ENCODE data around the gene RNLS. TPM values are rescaled to one million over a fixed set of nuclear protein-coding genes. Genes with fewer than 3 reads are reported as not detected.

Gene RNLS
- total and polyA plus RNA-seq, 2 of the 8 experiments (the other 6 are each of a cell fraction or from before 2014, with no cell fraction given): 7.5 to 12.7 TPM

DNA sequence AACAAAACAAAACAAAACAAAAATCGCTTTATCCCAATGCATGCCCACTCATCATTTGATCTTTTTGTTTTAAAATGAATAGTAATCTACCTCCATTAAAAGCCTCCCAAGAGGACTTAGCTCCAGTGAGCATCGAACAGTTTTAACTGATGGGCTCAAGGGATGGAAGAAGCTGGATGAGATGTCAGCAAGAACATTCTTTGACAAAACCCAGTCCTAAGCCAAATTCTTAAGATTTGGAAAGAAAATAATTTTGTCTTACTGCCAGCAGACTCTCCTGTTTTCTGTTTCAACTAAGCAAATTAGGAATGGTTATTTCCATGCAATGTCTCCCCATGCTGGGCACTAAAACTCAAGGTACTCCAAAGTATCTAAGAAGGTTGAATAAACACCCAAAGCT lies 127.3 kb downstream of the RNLS start:
- Histone ChIP-seq H3K4me1 (replicated peaks in 1 of 4; ENCODE audit: control insufficient read depth in 3 of 4, insufficient read depth in 4 of 4, low read length in 3 of 4) (no peaks in the 10 kb centered on the region), H2AFZ (ENCODE audit: low read length) (no peak overlapping the region), H2BK12ac (ENCODE audit: low read depth, low read length) (no peak overlapping the region), H3K9me3 (ENCODE audit: insufficient read depth in 2 of 2, low read depth in 1 of 2, low read length in 1 of 2) (no peaks in the 10 kb centered on the region), H2BK15ac (ENCODE audit: low read length) (no peak overlapping the region), H2BK5ac (ENCODE audit: low read depth, low read length) (no peak overlapping the region), H3K36me3 (ENCODE audit: control insufficient read depth in 2 of 4, insufficient read depth in 4 of 4, low read length in 3 of 4) (no peaks in the 10 kb centered on the region), H3K18ac (ENCODE audit: extremely low read depth, low read length) (no peak overlapping the region), H4K8ac (ENCODE audit: extremely low read depth, insufficient read depth, low read length) (no peak overlapping the region), H3K14ac (ENCODE audit: insufficient read length) (no peak overlapping the region), H3K4me3 (ENCODE audit: extremely low read depth in 1 of 4, insufficient read depth in 2 of 4, low read depth in 3 of 4, low read length in 4 of 4) (no peak overlapping the region), H2AK5ac (ENCODE audit: low read depth, low read length) (no peak overlapping the region), H4K20me1 (replicated peaks in 1 of 2; ENCODE audit: control insufficient read depth in 1 of 2, insufficient read depth in 2 of 2, low read length in 2 of 2) (no peaks in the 10 kb centered on the region), H3K23me2 (ENCODE audit: low read depth, low read length) (no peaks in the 10 kb centered on the region), H3K4ac (replicated peaks; ENCODE audit: insufficient read length, low read depth, low read length) (no peak overlapping the region), H3K56ac (replicated peaks; ENCODE audit: insufficient read length, low read depth, low read length) (no peak overlapping the region), H4K91ac (replicated peaks; ENCODE audit: insufficient read length, low read length) (no peak overlapping the region), H3K27me3 (replicated peaks in 1 of 4; ENCODE audit: control insufficient read depth in 3 of 4, extremely low read depth in 1 of 4, insufficient read depth in 3 of 4, low read length in 3 of 4) (no peaks in the 10 kb centered on the region), H3K23ac (ENCODE audit: insufficient read length) (no peak overlapping the region), H3K9ac (replicated peaks in 1 of 4; ENCODE audit: extremely low read depth in 1 of 4, low read depth in 3 of 4, low read length in 3 of 4) (no peak overlapping the region), H3K27ac (ENCODE audit: low read depth, low read length) (no peak overlapping the region), H3K79me1 (ENCODE audit: low read depth, low read length) (no peaks in the 10 kb centered on the region), H4K5ac (ENCODE audit: insufficient read length, low read depth, low read length) (no peak overlapping the region), H2BK120ac (replicated peaks; ENCODE audit: low read depth, low read length) (no peak overlapping the region), H2BK20ac (ENCODE audit: low read length) (no peak overlapping the region), H3K4me2 (ENCODE audit: insufficient read depth in 1 of 2, low read depth in 2 of 2, low read length in 2 of 2) (no peak overlapping the region), H3K79me2 (ENCODE audit: control insufficient read depth in 1 of 2, insufficient read depth in 2 of 2, low read length in 2 of 2) (no peaks in the 10 kb centered on the region)
- ChIA-PET CTCF (ENCODE audit: partially characterized antibody) (no interaction called here), POLR2A (ENCODE audit: partially characterized antibody) (no interaction called here)
- 93 to 100% methylated on average over 1 to 2 of the region's 2 CpGs for WGBS, 2 experiments (ENCODE audit: extremely low coverage in 1 of 2, insufficient coverage in 1 of 2, insufficient read length in 1 of 2, insufficient replicate concordance in 2 of 2, low coverage in 1 of 2, low lambda C conversion rate in 2 of 2, missing lambda C conversion rate in 1 of 2)
- FAIRE-seq: no peak
- DNase-seq (ENCODE audit: low read depth in 1 of 2, low spot score in 2 of 2): no peak
- TF ChIP-seq SRF (IDR thresholded peaks at IDR 0.05; ENCODE audit: low read depth, low read length) (no peak), TAF1 (IDR thresholded peaks at IDR 0.05; ENCODE audit: low read depth, low read length) (no peak), NANOG (IDR thresholded peaks at IDR 0.05; ENCODE audit: insufficient read depth, low read depth, low read length, poor library complexity, severe bottlenecking) (no peak), TEAD4 (IDR thresholded peaks at IDR 0.05; ENCODE audit: low read depth, low read length) (no peak), POLR2A (IDR thresholded peaks at IDR 0.05; ENCODE audit: control extremely low read depth in 1 of 2, low read depth in 2 of 2, low read length in 2 of 2) (no peak), YY1 (IDR thresholded peaks at IDR 0.05; ENCODE audit: low read depth, low read length) (no peak), TCF12 (IDR thresholded peaks at IDR 0.05; ENCODE audit: low read depth, low read length) (no peak), SP1 (IDR thresholded peaks at IDR 0.05; ENCODE audit: low read depth, low read length) (no peak), GTF2F1 (IDR thresholded peaks at IDR 0.05; ENCODE audit: borderline replicate concordance, low read depth, low read length) (no peak), CBX8 (IDR thresholded peaks at IDR 0.05; ENCODE audit: borderline replicate concordance, low read depth, low read length) (no peak), FOSL1 (IDR thresholded peaks at IDR 0.05; ENCODE audit: insufficient read depth, low read depth, low read length) (no peak), TAF7 (optimal IDR thresholded peaks at IDR 0.05; ENCODE audit: borderline replicate concordance, low read depth, low read length) (no peak), CHD1 (IDR thresholded peaks at IDR 0.05; ENCODE audit: low read depth, low read length) (no peak), EZH2 (IDR thresholded peaks at IDR 0.05; ENCODE audit: low read depth, low read length, severe bottlenecking) (no peak), KDM1A (IDR thresholded peaks at IDR 0.05; ENCODE audit: borderline replicate concordance, low read length) (no peak)
- TF ChIP-seq, protein P1, sequence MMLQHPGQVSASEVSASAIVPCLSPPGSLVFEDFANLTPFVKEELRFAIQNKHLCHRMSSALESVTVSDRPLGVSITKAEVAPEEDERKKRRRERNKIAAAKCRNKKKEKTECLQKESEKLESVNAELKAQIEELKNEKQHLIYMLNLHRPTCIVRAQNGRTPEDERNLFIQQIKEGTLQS (IDR thresholded peaks at IDR 0.05; ENCODE audit: insufficient read depth, low read depth, low read length): no peak
